ENCODE measurements around the gene CHMP6. TPM values are rescaled to one million over a fixed set of nuclear protein-coding genes. Genes with fewer than 3 reads are reported as not detected.

Gene CHMP6
- polyA plus RNA-seq, 1 donor from 2014 or later: 35.1 TPM

DNA sequence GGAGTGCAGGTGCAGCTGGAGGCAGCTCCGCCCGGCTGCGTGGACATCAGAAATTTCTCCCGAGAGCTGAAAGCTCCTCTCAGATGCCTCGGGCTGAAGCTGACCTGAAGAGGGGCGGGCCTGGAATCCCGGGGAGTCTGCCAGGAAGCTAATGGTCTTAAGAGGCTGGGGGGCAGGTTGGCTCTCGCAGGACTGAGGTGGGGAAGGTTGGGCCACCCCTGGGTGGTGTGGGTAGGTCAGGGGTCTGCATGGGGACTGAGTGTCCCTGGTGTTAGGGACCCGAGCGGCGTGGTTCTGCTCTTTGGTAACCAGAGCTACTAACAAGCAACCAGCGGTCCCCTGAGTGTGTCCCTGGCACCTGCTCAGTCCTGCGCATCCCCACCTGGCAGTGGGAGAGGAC, 3.5 kb downstream of the CHMP6 start:
- Histone ChIP-seq H4K20me1 (ENCODE audit: insufficient read depth) (no peaks in the 10 kb centered on the region), H3K27me3 (ENCODE audit: insufficient read depth, low read depth, low read length) (no peaks in the 10 kb centered on the region), H3K27ac (ENCODE audit: low read length) (no peak overlapping the region), H3K36me3 (ENCODE audit: insufficient read depth, low read length) (no peaks in the 10 kb centered on the region), H3K79me2 (replicated peaks; ENCODE audit: insufficient read depth, low read length) (no peaks in the 10 kb centered on the region), H3K4me3 (ENCODE audit: low read length) (no peak overlapping the region), H2AFZ (ENCODE audit: low read depth, low read length) (no peak overlapping the region), H3F3A (ENCODE audit: insufficient read depth, low read length, poor library complexity, severe bottlenecking) (no peaks in the 10 kb centered on the region), H3K4me2 (ENCODE audit: low read length) (no peak overlapping the region), H3K9ac (ENCODE audit: low read length) (no peak overlapping the region), H3K9me2 (ENCODE audit: insufficient read depth, low read length) (no peaks in the 10 kb centered on the region), H3K9me3 (ENCODE audit: low read length) (no peaks in the 10 kb centered on the region)
- TF ChIP-seq EZH2 (IDR thresholded peaks at IDR 0.05; ENCODE audit: borderline replicate concordance, insufficient read depth, low read length, poor library complexity, severe bottlenecking) (no peak), RAD21 (conservative IDR thresholded peaks at IDR 0.05) (no peak), POLR2AphosphoS5 (IDR thresholded peaks at IDR 0.05) (no peak), EP300 (conservative IDR thresholded peaks at IDR 0.05; ENCODE audit: poor library complexity, severe bottlenecking) (no peak), MXI1 (conservative IDR thresholded peaks at IDR 0.05; ENCODE audit: poor library complexity, severe bottlenecking) (no peak), CTCF (IDR thresholded peaks at IDR 0.05; ENCODE audit: poor library complexity, severe bottlenecking) (no peak), SMC3 (conservative IDR thresholded peaks at IDR 0.05; ENCODE audit: poor library complexity) (no peak), REST (IDR thresholded peaks at IDR 0.05; ENCODE audit: borderline replicate concordance) (no peak), TAF1 (IDR thresholded peaks at IDR 0.05; ENCODE audit: low read depth) (no peak)

GRCh38 chr17:80996422-80997305, 5.0 kb downstream of the CHMP6 start:
- Histone ChIP-seq H3K27me3 (ENCODE audit: insufficient read depth, low read depth, low read length) (no peaks in the 10 kb centered on the region), H3K9me2 (ENCODE audit: insufficient read depth, low read length) (no peaks in the 10 kb centered on the region), H3K27ac (ENCODE audit: low read length) (no peak overlapping the region), H2AFZ (ENCODE audit: low read depth, low read length) (no peak overlapping the region), H3K9ac (ENCODE audit: low read length) (no peak overlapping the region), H3F3A (ENCODE audit: insufficient read depth, low read length, poor library complexity, severe bottlenecking) (no peaks in the 10 kb centered on the region), H3K4me2 (ENCODE audit: low read length) (no peak overlapping the region), H3K36me3 (ENCODE audit: insufficient read depth, low read length) (no peaks in the 10 kb centered on the region), H3K4me3 (ENCODE audit: low read length) (no peak overlapping the region), H4K20me1 (ENCODE audit: insufficient read depth) (no peaks in the 10 kb centered on the region), H3K9me3 (ENCODE audit: low read length) (no peaks in the 10 kb centered on the region), H3K79me2 (replicated peaks; ENCODE audit: insufficient read depth, low read length) (no peaks in the 10 kb centered on the region)
- no peak for TF ChIP-seq POLR2AphosphoS5 (IDR thresholded peaks at IDR 0.05)
- TF ChIP-seq SMC3 (conservative IDR thresholded peaks at IDR 0.05; ENCODE audit: poor library complexity): no peak
- no peak for TF ChIP-seq REST (IDR thresholded peaks at IDR 0.05; ENCODE audit: borderline replicate concordance)
- no peak for TF ChIP-seq EZH2 (IDR thresholded peaks at IDR 0.05; ENCODE audit: borderline replicate concordance, insufficient read depth, low read length, poor library complexity, severe bottlenecking)
- no peak for TF ChIP-seq TAF1 (IDR thresholded peaks at IDR 0.05; ENCODE audit: low read depth)
- TF ChIP-seq CTCF (IDR thresholded peaks at IDR 0.05; ENCODE audit: poor library complexity, severe bottlenecking): no peak
- no peak for TF ChIP-seq EP300 (conservative IDR thresholded peaks at IDR 0.05; ENCODE audit: poor library complexity, severe bottlenecking)
- no peak for TF ChIP-seq RAD21 (conservative IDR thresholded peaks at IDR 0.05)
- TF ChIP-seq MXI1 (conservative IDR thresholded peaks at IDR 0.05; ENCODE audit: poor library complexity, severe bottlenecking): no peak

All from neural cell (in vitro differentiated cells).